ENCODE measurements around the gene HES2. TPM values are rescaled to one million over a fixed set of nuclear protein-coding genes. Genes with fewer than 3 reads are reported as not detected.
"Not testable (repeated sequence)": the region's sequence is repeated elsewhere in the genome, so short reads cannot be mapped to it uniquely, and the experiment has no call there.

HES2 gene
- total and polyA plus RNA-seq, 4 donors = 0.26 to 5.0 (median 2.7) TPM

DNA sequence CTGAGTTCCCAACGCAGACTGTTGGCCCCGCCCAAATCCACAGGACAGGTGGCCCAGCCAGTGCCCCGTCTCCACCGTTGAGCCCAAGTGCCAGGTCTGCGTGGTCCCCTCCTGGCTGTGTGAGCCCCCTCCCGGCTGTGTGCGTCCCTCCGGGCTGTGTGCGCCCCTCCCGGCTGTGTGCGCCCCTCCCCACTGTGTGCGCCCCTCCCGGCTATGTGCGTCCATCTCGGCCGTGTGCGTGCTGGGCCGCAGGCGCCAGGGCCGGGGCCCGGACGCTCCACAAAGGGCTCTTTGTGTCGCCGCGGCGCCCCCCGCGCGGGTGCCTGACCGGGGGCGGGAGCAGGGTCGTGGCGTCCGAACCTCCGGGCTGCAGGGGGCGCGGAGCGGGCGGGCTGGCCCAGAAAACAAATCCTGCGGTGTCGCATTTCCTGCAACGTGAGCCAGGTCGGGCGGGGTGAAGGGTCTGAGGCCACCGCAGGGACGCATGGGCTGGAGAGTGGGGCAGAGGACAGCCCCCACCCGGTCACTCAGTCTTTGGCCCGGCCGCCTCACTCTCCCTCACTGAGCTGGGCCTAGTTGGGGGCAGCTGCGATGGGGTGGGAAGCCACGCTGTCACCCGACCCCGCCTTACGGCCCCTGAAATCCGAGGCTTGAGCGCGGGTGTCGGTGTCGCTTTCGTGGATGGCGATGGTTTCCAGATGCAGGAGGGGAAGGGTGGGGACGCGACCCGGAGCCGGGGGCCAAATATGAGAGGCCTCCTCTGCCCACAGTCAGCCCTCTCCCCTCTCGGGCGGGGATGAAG is 27.5 kb upstream of the HES2 start:
- H3K9me3 ChIP-seq (ENCODE audit: control insufficient read depth in 4 of 4, insufficient read depth in 3 of 4, low read length in 3 of 4) = no peaks in the 10 kb centered on the region
- no peaks in the 10 kb centered on the region for H3K36me3 ChIP-seq (ENCODE audit: control insufficient read depth in 4 of 4, insufficient read depth in 4 of 4, low read length in 4 of 4)
- H3K27ac ChIP-seq (ENCODE audit: low read depth in 1 of 2, low read length in 1 of 2) = no peak overlapping the region
- H3K4me3 ChIP-seq = no peak overlapping the region
- peaks cover 0 to 7% (median 0%) of the 10 kb centered on the region in 5 donors for H3K4me1 ChIP-seq (ENCODE audit: control insufficient read depth in 5 of 5, insufficient read depth in 5 of 5, low read length in 5 of 5)
- no peak for TF ChIP-seq CTCF (IDR thresholded peaks at IDR 0.05; ENCODE audit: control extremely low read depth, extremely low read depth)
- peaks cover 0 to 23% (median 22%) of the 10 kb centered on the region in 3 donors for H3K27me3 ChIP-seq (ENCODE audit: control insufficient read depth in 3 of 3, insufficient read depth in 3 of 3, low read length in 2 of 3)
- WGBS, 2 donors = 2 to 3% methylated on average over 67 of the region's 67 CpGs
- ATAC-seq (ENCODE audit: insufficient read depth, low FRiP score) = no peak
- DNase-seq = no peak
- H3K9ac ChIP-seq (ENCODE audit: insufficient read depth in 1 of 2, low read length in 2 of 2) = no peak overlapping the region

- no peaks in the 10 kb centered on the region for H3K9me3 ChIP-seq (ENCODE audit: control insufficient read depth in 4 of 4, insufficient read depth in 3 of 4, low read length in 3 of 4)
- no peak for TF ChIP-seq CTCF (IDR thresholded peaks at IDR 0.05; ENCODE audit: control extremely low read depth, extremely low read depth)
- H3K4me3 ChIP-seq = no peak overlapping the region
- H3K27ac ChIP-seq (ENCODE audit: low read depth in 1 of 2, low read length in 1 of 2) = no peak overlapping the region
- peaks cover 0 to 28% (median 23%) of the 10 kb centered on the region in 3 donors for H3K27me3 ChIP-seq (ENCODE audit: control insufficient read depth in 3 of 3, insufficient read depth in 3 of 3, low read length in 2 of 3)
- H3K4me1 ChIP-seq (ENCODE audit: control insufficient read depth in 5 of 5, insufficient read depth in 5 of 5, low read length in 5 of 5) = peaks cover 0 to 7% (median 0%) of the 10 kb centered on the region in 5 donors
- no peak for DNase-seq
- 60 to 65% methylated on average over 4 of the region's 4 CpGs for WGBS, 2 donors
- ATAC-seq (ENCODE audit: insufficient read depth, low FRiP score) = no peak
- H3K36me3 ChIP-seq (ENCODE audit: control insufficient read depth in 4 of 4, insufficient read depth in 4 of 4, low read length in 4 of 4) = no peaks in the 10 kb centered on the region
- no peak overlapping the region for H3K9ac ChIP-seq (ENCODE audit: insufficient read depth in 1 of 2, low read length in 2 of 2)
Measured at GRCh38 chr1:6446665-6447015, 26.9 kb upstream of the HES2 start.

GRCh38 chr1:6445929-6446328 is 26.2 kb upstream of the HES2 start:
- H3K9ac ChIP-seq (ENCODE audit: insufficient read depth in 1 of 2, low read length in 2 of 2); H3K4me3 ChIP-seq; DNase-seq; ATAC-seq (ENCODE audit: insufficient read depth, low FRiP score); H3K9me3 ChIP-seq (ENCODE audit: control insufficient read depth in 4 of 4, insufficient read depth in 3 of 4, low read length in 3 of 4); H3K27ac ChIP-seq (ENCODE audit: low read depth in 1 of 2, low read length in 1 of 2); H3K4me1 ChIP-seq (ENCODE audit: control insufficient read depth in 5 of 5, insufficient read depth in 5 of 5, low read length in 5 of 5); H3K36me3 ChIP-seq (ENCODE audit: control insufficient read depth in 4 of 4, insufficient read depth in 4 of 4, low read length in 4 of 4): not testable (repeated sequence)
- peaks cover 5 to 32% (median 29%) of the 10 kb centered on the region in 3 donors for H3K27me3 ChIP-seq (ENCODE audit: control insufficient read depth in 3 of 3, insufficient read depth in 3 of 3, low read length in 2 of 3)
- 81 to 86% methylated on average over 3 to 4 of the region's 4 CpGs for WGBS, 2 donors

DNA sequence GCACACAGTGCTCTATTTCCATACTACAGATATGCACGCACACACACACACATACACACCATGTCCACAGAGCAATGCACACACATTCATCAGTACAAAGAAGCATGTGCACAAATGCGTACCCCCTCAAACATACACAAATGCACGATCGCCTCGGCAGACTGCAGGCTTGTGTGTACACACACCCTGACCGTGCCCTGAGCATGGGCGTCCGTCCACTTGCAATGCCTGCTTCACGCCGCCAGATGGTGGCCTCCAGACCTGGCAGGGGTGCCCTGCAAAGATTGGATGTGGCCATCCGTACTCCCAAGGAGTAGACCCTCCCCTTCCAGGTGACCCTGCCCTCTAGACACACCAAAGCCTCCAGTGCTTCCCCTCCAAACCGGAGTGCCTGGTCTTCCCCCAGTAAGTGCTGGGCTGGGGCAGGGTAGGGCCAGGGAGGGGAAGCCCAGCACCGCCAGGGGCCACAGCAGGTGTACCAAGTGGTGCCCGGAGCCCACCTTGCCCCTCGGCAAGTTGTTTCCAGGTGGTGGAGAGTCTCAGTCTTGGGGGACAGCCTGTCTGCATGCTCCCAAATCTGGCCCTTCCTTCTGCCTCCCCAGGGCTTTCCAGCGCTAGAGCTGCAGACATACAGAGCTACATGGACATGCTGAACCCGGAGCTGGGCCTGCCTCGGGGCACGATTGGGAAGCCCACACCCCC is 25.5 kb upstream of the HES2 start:
- Histone ChIP-seq H3K27me3 (ENCODE audit: control insufficient read depth in 3 of 3, insufficient read depth in 3 of 3, low read length in 2 of 3) (peaks cover 6 to 27% (median 26%) of the 10 kb centered on the region in 3 donors), H3K4me3 (no peak overlapping the region), H3K4me1 (ENCODE audit: control insufficient read depth in 5 of 5, insufficient read depth in 5 of 5, low read length in 5 of 5) (peaks cover 0 to 6% (median 0%) of the 10 kb centered on the region in 5 donors), H3K27ac (ENCODE audit: low read depth in 1 of 2, low read length in 1 of 2) (no peak overlapping the region), H3K9me3 (ENCODE audit: control insufficient read depth in 4 of 4, insufficient read depth in 3 of 4, low read length in 3 of 4) (no peaks in the 10 kb centered on the region), H3K9ac (ENCODE audit: insufficient read depth in 1 of 2, low read length in 2 of 2) (no peak overlapping the region), H3K36me3 (ENCODE audit: control insufficient read depth in 4 of 4, insufficient read depth in 4 of 4, low read length in 4 of 4) (no peaks in the 10 kb centered on the region)
- 49 to 52% methylated on average over 19 of the region's 19 CpGs for WGBS, 2 donors
- ATAC-seq (ENCODE audit: insufficient read depth, low FRiP score) (no peak), DNase-seq (peak in 1 of 3 donors; percentile 48)
- no peak for TF ChIP-seq CTCF (IDR thresholded peaks at IDR 0.05; ENCODE audit: control extremely low read depth, extremely low read depth)

All from lung (tissue), 12 donors.